ENCODE data around the gene CXCL16. TPM values are rescaled to one million over a fixed set of nuclear protein-coding genes. Genes with fewer than 3 reads are reported as not detected.

The CXCL16 gene, protein sequence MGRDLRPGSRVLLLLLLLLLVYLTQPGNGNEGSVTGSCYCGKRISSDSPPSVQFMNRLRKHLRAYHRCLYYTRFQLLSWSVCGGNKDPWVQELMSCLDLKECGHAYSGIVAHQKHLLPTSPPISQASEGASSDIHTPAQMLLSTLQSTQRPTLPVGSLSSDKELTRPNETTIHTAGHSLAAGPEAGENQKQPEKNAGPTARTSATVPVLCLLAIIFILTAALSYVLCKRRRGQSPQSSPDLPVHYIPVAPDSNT
- 10 to 100 TPM in 8 of 9 donors, 1 to 10 TPM in 1; 2.4 to 50.1 (median 38.2) TPM for total RNA-seq
- polyA plus RNA-seq: 10 to 100 TPM; 19.3 to 45.9 (median 28.8) TPM
- long read RNA-seq, donor 1, partial matches to known transcripts: 0 of 1 reads
- long read RNA-seq, donor 1, other reads (novel, unspliced or antisense): 0 of 1 reads
- long read RNA-seq, donor 2, partial matches to known transcripts: 0 of 3 reads
- long read RNA-seq, donor 2, other reads (novel, unspliced or antisense): 0 of 3 reads
- long read RNA-seq, donor 3, partial matches to known transcripts: 0 of 1 reads
- long read RNA-seq, donor 3, other reads (novel, unspliced or antisense): 0 of 1 reads
- long read RNA-seq, donor 4, transcript CXCL16-203 (5 exons, 1,668 nt): minor isoform, 9 of 28 reads
- long read RNA-seq, donor 4, transcript CXCL16-201 (6 exons, 2,222 nt): major isoform, 15 of 28 reads
- long read RNA-seq, donor 4, partial matches to known transcripts: 1 of 28 reads
- long read RNA-seq, donor 4, other reads (novel, unspliced or antisense): 3 of 28 reads
- long read RNA-seq, donor 5, transcript CXCL16-201 (6 exons, 2,222 nt): major isoform, 94 of 113 reads
- long read RNA-seq, donor 5, transcript CXCL16-203 (5 exons, 1,668 nt): minor isoform, 15 of 113 reads
- long read RNA-seq, donor 5, partial matches to known transcripts: 0 of 113 reads
- long read RNA-seq, donor 5, other reads (novel, unspliced or antisense): 3 of 113 reads
- long read RNA-seq, donor 6, transcript CXCL16-201 (6 exons, 2,222 nt): major isoform, 12 of 16 reads
- long read RNA-seq, donor 6, partial matches to known transcripts: 2 of 16 reads
- long read RNA-seq, donor 6, other reads (novel, unspliced or antisense): 0 of 16 reads
- long read RNA-seq, donor 7: 0 reads
- long read RNA-seq, donor 8, partial matches to known transcripts: 0 of 2 reads
- long read RNA-seq, donor 8, other reads (novel, unspliced or antisense): 0 of 2 reads
- long read RNA-seq, donor 9, partial matches to known transcripts: 0 of 2 reads
- long read RNA-seq, donor 9, other reads (novel, unspliced or antisense): 0 of 2 reads
- long read RNA-seq, donor 10, partial matches to known transcripts: 0 of 2 reads
- long read RNA-seq, donor 10, other reads (novel, unspliced or antisense): 0 of 2 reads

DNA sequence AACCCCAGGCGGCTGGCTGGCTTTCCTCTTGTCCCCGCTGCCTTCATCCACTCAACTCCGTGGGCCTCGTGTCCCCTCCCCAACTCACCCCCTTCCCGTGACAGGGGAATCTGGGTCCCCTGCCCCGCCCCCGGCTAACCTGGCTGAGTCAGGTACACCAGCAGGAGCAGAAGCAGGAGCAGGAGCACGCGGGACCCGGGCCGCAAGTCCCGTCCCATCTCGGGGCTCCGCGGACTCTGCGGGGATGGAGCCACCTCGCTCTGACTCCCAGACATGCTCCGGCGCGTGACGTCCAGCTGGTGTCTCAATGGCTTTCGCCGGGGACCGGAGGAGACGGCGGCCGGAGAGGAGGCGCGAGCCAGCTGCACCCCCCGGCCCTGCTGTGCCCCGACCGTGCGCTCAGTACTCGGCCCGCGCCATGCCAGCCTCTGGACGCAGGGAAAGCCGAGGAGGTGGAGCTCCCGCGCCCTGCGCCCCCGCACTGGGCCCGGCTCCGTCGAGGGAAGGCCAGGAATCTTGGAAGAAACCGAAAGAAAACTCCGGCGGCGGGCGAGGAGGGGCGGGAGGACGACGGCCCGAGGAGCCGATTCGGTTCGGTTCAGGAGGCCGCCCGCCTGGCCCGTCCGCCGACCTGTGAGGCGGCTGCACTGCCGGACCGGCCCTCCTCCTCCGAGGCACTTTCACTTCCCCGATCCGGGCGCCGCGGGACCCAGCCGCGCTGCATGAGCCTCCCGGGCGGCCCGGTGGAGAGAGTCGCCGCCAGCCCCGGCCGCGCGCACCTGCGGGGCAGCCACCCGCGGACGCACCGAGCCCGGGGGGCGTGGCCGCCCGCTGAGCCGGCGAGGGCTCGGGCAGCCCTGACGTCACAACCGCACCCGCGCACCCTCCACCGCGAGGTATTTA, at the start of gene CXCL16, which contains the start of gene ZMYND15:
Gene CXCL16 (minus strand): TSS at position 807 of the 903 bp plus-strand sequence. CDS start 589 bp downstream, at position 218.
Gene ZMYND15 (plus strand): TSS at position 712 of the 903 bp plus-strand sequence. CDS start 716 bp downstream, outside the sequence.
- WGBS, 4 donors: 0 to 4% (median 0%) methylated on average over 1 to 100 of the region's 100 CpGs
- H3K9me3 ChIP-seq (replicated peaks in 1 of 3): no peaks in the 10 kb centered on the region
- intact Hi-C loops (cut with DNase I): loop anchor here in 1 of 2 donors (10.0 kb wide), 1 partner anchor 45 kb away; the partner anchor contains the start of genes GLTPD2 and VMO1
- peaks cover 6 to 13% of the 10 kb centered on the region in 2 donors for H3K4me1 ChIP-seq (replicated peaks in 1 of 2)
- H3K4me3 ChIP-seq: peak within 1 kb of the TSS in 3 of 4 donors; percentile 56 to 94 (median 91)
- TF ChIP-seq POLR2A (IDR thresholded peaks at IDR 0.05) (peak in 1 of 2 donors; percentile 46), CTCF (IDR thresholded peaks at IDR 0.05) (no peak)
- peak; percentile 57 to 77 (median 68) for DNase-seq
- H3K27ac ChIP-seq: peak within 1 kb of the TSS in 4 of 5 donors; percentile 55 to 85 (median 77)
- H3K27me3 ChIP-seq: peaks cover 6% of the 10 kb centered on the region
- H3K36me3 ChIP-seq (replicated peaks in 1 of 2): no peaks in the 10 kb centered on the region

GRCh38 chr17:4788807-4789700, 49.3 kb upstream of the CXCL16 start, which contains the start of gene GLTPD2:
GLTPD2 (plus strand) TSS chr17:4788964; CDS start chr17:4789012, 48 bp downstream.
- 50 to 62% (median 56%) methylated on average over 16 to 62 of the region's 62 CpGs for WGBS, 4 donors

More at GRCh38 chr17:4788807-4789700, 49.3 kb upstream of the CXCL16 start, which contains the start of gene GLTPD2:
- Histone ChIP-seq H3K36me3 (replicated peaks in 1 of 2) (no peaks in the 10 kb centered on the region), H3K4me1 (replicated peaks in 1 of 2) (peaks cover 4 to 44% of the 10 kb centered on the region in 2 donors), H3K27ac (peak within 1 kb of the TSS; percentile 78 to 98 (median 96)), H3K27me3 (peaks cover 10% of the 10 kb centered on the region), H3K9me3 (replicated peaks in 1 of 3) (no peaks in the 10 kb centered on the region), H3K4me3 (peak within 1 kb of the TSS in 3 of 4 donors; percentile 15 to 57 (median 44))
- TF ChIP-seq POLR2A (IDR thresholded peaks at IDR 0.05) (no peak), CTCF (IDR thresholded peaks at IDR 0.05) (no peak)
- intact Hi-C loops (cut with DNase I): loop anchor here (2.0 to 10.0 kb wide), 3 partner anchors 54 to 102 kb away; partner anchors contain the start of genes CXCL16 (in 1 of the 2), MED11 (in 1 of the 2) and ZMYND15 (in 1 of the 2)
- no peak for DNase-seq
